NCI-H187 treated with DMSO at 0.1 percent for 48 hours (cell line): Measurements from ENCODE around the gene LPCAT1.

Source experiments
- DNase-seq: peaks from one replicate; lab custom pipeline; 2025; lab: John Stamatoyannopoulos, UW

Gene LPCAT1

GRCh38 chr5:1495525-1495897 lies 28.2 kb downstream of the LPCAT1 start:
- DNase-seq = no peak

- no peak for DNase-seq
These were observed 28.8 kb downstream of the LPCAT1 start for GRCh38 chr5:1494780-1495524.

- DNase-seq = no peak
These were observed 29.8 kb downstream of the LPCAT1 start for GRCh38 chr5:1493941-1494340.

GRCh38 chr5:1493413-1493812 lies 30.3 kb downstream of the LPCAT1 start:
- no peak for DNase-seq

- DNase-seq = no peak
These were observed 31.0 kb downstream of the LPCAT1 start for GRCh38 chr5:1492757-1493156.

GRCh38 chr5:1490376-1490775 lies 33.4 kb downstream of the LPCAT1 start:
- DNase-seq = no peak

GRCh38 chr5:1489754-1490153 lies 34.0 kb downstream of the LPCAT1 start:
- DNase-seq = no peak

- no peak for DNase-seq
These were observed 34.7 kb downstream of the LPCAT1 start for GRCh38 chr5:1488882-1489680.

GRCh38 chr5:1487079-1487764 lies 36.5 kb downstream of the LPCAT1 start:
- DNase-seq = no peak

GRCh38 chr5:1486271-1486670 lies 37.5 kb downstream of the LPCAT1 start:
- no peak for DNase-seq

- no peak for DNase-seq
These were observed 38.1 kb downstream of the LPCAT1 start for GRCh38 chr5:1485579-1486118.

GRCh38 chr5:1484730-1485578 lies 38.8 kb downstream of the LPCAT1 start:
- DNase-seq = no peak

- DNase-seq = no peak
These were observed 39.7 kb downstream of the LPCAT1 start for GRCh38 chr5:1483856-1484729.

GRCh38 chr5:1483064-1483463 lies 40.7 kb downstream of the LPCAT1 start:
- no peak for DNase-seq

- no peak for DNase-seq
These were observed 41.8 kb downstream of the LPCAT1 start for GRCh38 chr5:1481959-1482331.

- DNase-seq = no peak
These were observed 42.3 kb downstream of the LPCAT1 start for GRCh38 chr5:1481266-1481958.

GRCh38 chr5:1480806-1481205 lies 43.0 kb downstream of the LPCAT1 start:
- no peak for DNase-seq

GRCh38 chr5:1480217-1480616 lies 43.5 kb downstream of the LPCAT1 start:
- DNase-seq = no peak

- DNase-seq = no peak
These were observed 44.1 kb downstream of the LPCAT1 start for GRCh38 chr5:1479581-1480188.

GRCh38 chr5:1479066-1479465 lies 44.7 kb downstream of the LPCAT1 start:
- no peak for DNase-seq
